Prostate gland (tissue), 2 donors: ENCODE measurements around the gene SNX33.

Experiments
- CTCF ChIP-seq, 4 experiments: fragments of 200-600 bp in 2 of 4; fragments of 450-650 bp in 2 of 4; sonication (generic) in 2 of 4; IDR thresholded peaks; 1 replicate in 3 of 4; 2 replicates in 1 of 4; pipeline ENCODE4 v1.5.1; 2016 to 2019; ENCODE audit warnings: antibody characterized with exemption in 4 of 4, mild to moderate bottlenecking in 2 of 4, moderate library complexity in 2 of 4
- POLR2AphosphoS5 ChIP-seq: sonication (generic); formaldehyde crosslinking; IDR thresholded peaks from one replicate; pipeline ENCODE4 v1.6.1; 2017; ENCODE audit warnings: antibody characterized with exemption

- TF ChIP-seq CTCF (IDR thresholded peaks at IDR 0.05): no peak
- no peak for TF ChIP-seq POLR2AphosphoS5
Observed at GRCh38 chr15:75705854-75706681, 58.4 kb downstream of the SNX33 start.
